ENCODE data around the gene PLXNA4. TPM values are rescaled to one million over a fixed set of nuclear protein-coding genes. Genes with fewer than 3 reads are reported as not detected.
A peak's percentile ranks its signal among the peaks of the same experiment; 100 is the strongest.

The PLXNA4 gene
- total and polyA plus RNA-seq, 4 donors = 0.63 to 4.6 (median 2.1) TPM

- no peak overlapping the region for H3K27ac ChIP-seq (ENCODE audit: low read depth in 1 of 2, low read length in 1 of 2)
Observed at GRCh38 chr7:132403465-132404110, 172.7 kb downstream of the PLXNA4 start.

GRCh38 chr7:132402751-132403245 is 173.5 kb downstream of the PLXNA4 start:
- ATAC-seq (ENCODE audit: insufficient read depth, low FRiP score) (no peak), DNase-seq (no peak)
- H3K27ac ChIP-seq (ENCODE audit: low read depth in 1 of 2, low read length in 1 of 2) = peak overlapping the region in 1 of 2 donors; percentile 24
- no peaks in the 10 kb centered on the region for H3K9me3 ChIP-seq (ENCODE audit: control insufficient read depth in 4 of 4, insufficient read depth in 3 of 4, low read length in 3 of 4)
- 75% methylated on average over 8 of the region's 8 CpGs for WGBS, 2 donors
- peaks cover 0 to 7% (median 0%) of the 10 kb centered on the region in 3 donors for H3K27me3 ChIP-seq (ENCODE audit: control insufficient read depth in 3 of 3, insufficient read depth in 3 of 3, low read length in 2 of 3)
- H3K4me1 ChIP-seq (ENCODE audit: control insufficient read depth in 5 of 5, insufficient read depth in 5 of 5, low read length in 5 of 5) = peaks cover 0 to 29% (median 3%) of the 10 kb centered on the region in 5 donors
- no peak overlapping the region for H3K9ac ChIP-seq (ENCODE audit: insufficient read depth in 1 of 2, low read length in 2 of 2)
- H3K36me3 ChIP-seq (ENCODE audit: control insufficient read depth in 4 of 4, insufficient read depth in 4 of 4, low read length in 4 of 4) = no peaks in the 10 kb centered on the region
- no peak for TF ChIP-seq CTCF (IDR thresholded peaks at IDR 0.05; ENCODE audit: control extremely low read depth, extremely low read depth)
- no peak overlapping the region for H3K4me3 ChIP-seq

More at GRCh38 chr7:132403465-132404110, 172.7 kb downstream of the PLXNA4 start:
- ATAC-seq (ENCODE audit: insufficient read depth, low FRiP score) (no peak), DNase-seq (peak in 1 of 3 donors; percentile 47)
- H3K27me3 ChIP-seq (ENCODE audit: control insufficient read depth in 3 of 3, insufficient read depth in 3 of 3, low read length in 2 of 3) = peaks cover 0 to 7% (median 0%) of the 10 kb centered on the region in 3 donors
- no peak for TF ChIP-seq CTCF (IDR thresholded peaks at IDR 0.05; ENCODE audit: control extremely low read depth, extremely low read depth)
- WGBS, 2 donors = 53 to 68% methylated on average over 11 of the region's 11 CpGs
- no peaks in the 10 kb centered on the region for H3K36me3 ChIP-seq (ENCODE audit: control insufficient read depth in 4 of 4, insufficient read depth in 4 of 4, low read length in 4 of 4)
- peaks cover 0 to 32% (median 3%) of the 10 kb centered on the region in 5 donors for H3K4me1 ChIP-seq (ENCODE audit: control insufficient read depth in 5 of 5, insufficient read depth in 5 of 5, low read length in 5 of 5)
- no peaks in the 10 kb centered on the region for H3K9me3 ChIP-seq (ENCODE audit: control insufficient read depth in 4 of 4, insufficient read depth in 3 of 4, low read length in 3 of 4)
- no peak overlapping the region for H3K9ac ChIP-seq (ENCODE audit: insufficient read depth in 1 of 2, low read length in 2 of 2)
- no peak overlapping the region for H3K4me3 ChIP-seq

- TF ChIP-seq CTCF (IDR thresholded peaks at IDR 0.05; ENCODE audit: control extremely low read depth, extremely low read depth) = no peak
- H3K27ac ChIP-seq (ENCODE audit: low read depth in 1 of 2, low read length in 1 of 2) = peak overlapping the region in 1 of 2 donors; percentile 24
- DNase-seq = no peak
Observed at GRCh38 chr7:132402096-132402495, 174.2 kb downstream of the PLXNA4 start.

More at GRCh38 chr7:132402096-132402495, 174.2 kb downstream of the PLXNA4 start:
- Histone ChIP-seq H3K4me1 (ENCODE audit: control insufficient read depth in 5 of 5, insufficient read depth in 5 of 5, low read length in 5 of 5) (peaks cover 0 to 22% (median 3%) of the 10 kb centered on the region in 5 donors), H3K9me3 (ENCODE audit: control insufficient read depth in 4 of 4, insufficient read depth in 3 of 4, low read length in 3 of 4) (no peaks in the 10 kb centered on the region), H3K9ac (ENCODE audit: insufficient read depth in 1 of 2, low read length in 2 of 2) (no peak overlapping the region), H3K4me3 (no peak overlapping the region), H3K36me3 (ENCODE audit: control insufficient read depth in 4 of 4, insufficient read depth in 4 of 4, low read length in 4 of 4) (no peaks in the 10 kb centered on the region), H3K27me3 (ENCODE audit: control insufficient read depth in 3 of 3, insufficient read depth in 3 of 3, low read length in 2 of 3) (peaks cover 0 to 7% (median 0%) of the 10 kb centered on the region in 3 donors)
- no peak for ATAC-seq (ENCODE audit: insufficient read depth, low FRiP score)
- WGBS, 2 donors = 79 to 85% methylated on average over 5 of the region's 5 CpGs
